ENCODE measurements around the gene MND1. TPM values are rescaled to one million over a fixed set of nuclear protein-coding genes. Genes with fewer than 3 reads are reported as not detected.

The MND1 gene
- total RNA-seq, 2 donors from 2014 or later, result 15.4 to 30.3 TPM

DNA sequence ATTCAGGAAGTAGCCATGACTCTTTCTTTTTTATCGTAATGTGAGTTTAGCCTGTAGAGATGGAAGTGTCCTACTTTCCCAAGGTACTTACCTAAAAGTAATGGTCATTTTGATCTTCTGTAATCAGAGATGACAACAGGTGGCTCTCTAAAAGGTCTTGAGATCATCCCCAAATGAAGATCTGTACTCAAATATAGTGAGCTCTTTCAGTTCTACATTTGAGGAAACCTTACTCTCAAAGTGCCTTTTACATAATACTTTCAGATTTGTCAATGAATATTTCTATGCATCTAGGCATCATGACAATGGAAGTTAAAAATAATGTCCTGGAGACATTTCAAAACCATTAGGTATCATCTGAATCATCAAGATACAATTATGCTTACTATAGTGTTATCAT lies 17.2 kb upstream of the MND1 start:
- no peak for DNase-seq
- Histone ChIP-seq H3K27ac (ENCODE audit: low read depth, low read length) (no peak overlapping the region), H3K9ac (ENCODE audit: extremely low read depth, low read length, poor library complexity, severe bottlenecking) (no peak overlapping the region), H3K27me3 (ENCODE audit: control insufficient read depth, insufficient read depth, low read length, poor library complexity, severe bottlenecking) (no peaks in the 10 kb centered on the region), H3K36me3 (ENCODE audit: control insufficient read depth, insufficient read depth, low read length) (peaks cover 91% of the 10 kb centered on the region), H3K9me3 (ENCODE audit: control insufficient read depth, low read length) (no peaks in the 10 kb centered on the region), H3K4me3 (ENCODE audit: low read length) (no peak overlapping the region), H3K4me1 (ENCODE audit: control insufficient read depth, insufficient read depth, low read length) (no peaks in the 10 kb centered on the region)
- TF ChIP-seq, protein P1, sequence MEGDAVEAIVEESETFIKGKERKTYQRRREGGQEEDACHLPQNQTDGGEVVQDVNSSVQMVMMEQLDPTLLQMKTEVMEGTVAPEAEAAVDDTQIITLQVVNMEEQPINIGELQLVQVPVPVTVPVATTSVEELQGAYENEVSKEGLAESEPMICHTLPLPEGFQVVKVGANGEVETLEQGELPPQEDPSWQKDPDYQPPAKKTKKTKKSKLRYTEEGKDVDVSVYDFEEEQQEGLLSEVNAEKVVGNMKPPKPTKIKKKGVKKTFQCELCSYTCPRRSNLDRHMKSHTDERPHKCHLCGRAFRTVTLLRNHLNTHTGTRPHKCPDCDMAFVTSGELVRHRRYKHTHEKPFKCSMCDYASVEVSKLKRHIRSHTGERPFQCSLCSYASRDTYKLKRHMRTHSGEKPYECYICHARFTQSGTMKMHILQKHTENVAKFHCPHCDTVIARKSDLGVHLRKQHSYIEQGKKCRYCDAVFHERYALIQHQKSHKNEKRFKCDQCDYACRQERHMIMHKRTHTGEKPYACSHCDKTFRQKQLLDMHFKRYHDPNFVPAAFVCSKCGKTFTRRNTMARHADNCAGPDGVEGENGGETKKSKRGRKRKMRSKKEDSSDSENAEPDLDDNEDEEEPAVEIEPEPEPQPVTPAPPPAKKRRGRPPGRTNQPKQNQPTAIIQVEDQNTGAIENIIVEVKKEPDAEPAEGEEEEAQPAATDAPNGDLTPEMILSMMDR (conservative IDR thresholded peaks at IDR 0.05), result no peak
- Mint-ChIP-seq H3K4me1 (no peaks in the 10 kb centered on the region), H3K36me3 (ENCODE audit: low read depth) (peaks cover 25% of the 10 kb centered on the region), H3K9me3 (no peaks in the 10 kb centered on the region), H3K27ac (no peak overlapping the region), H3K27me3 (ENCODE audit: insufficient read depth) (no peaks in the 10 kb centered on the region), H3K4me3 (no peak overlapping the region)
- 80 to 93% methylated on average over 1 of the region's 1 CpG for WGBS, 2 experiments (ENCODE audit: insufficient coverage in 1 of 2, insufficient read length in 1 of 2)

DNA sequence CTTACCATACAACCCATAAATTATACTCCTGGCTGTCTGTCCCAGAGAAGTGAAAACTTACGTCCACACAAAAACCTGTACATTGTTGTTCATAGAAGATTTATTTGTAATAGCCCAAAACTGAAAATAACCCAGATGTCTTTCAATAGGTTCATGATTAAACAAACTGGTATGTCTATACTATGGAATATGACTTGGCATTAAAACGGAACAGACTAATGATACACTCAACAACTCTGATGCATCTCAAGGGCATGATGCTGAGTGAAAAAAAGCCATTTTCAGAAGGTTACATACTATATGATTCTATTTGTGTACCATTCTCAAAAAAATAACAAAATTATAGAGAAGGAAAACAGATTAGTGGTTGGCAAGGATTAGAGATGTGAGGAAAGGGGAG lies 11.6 kb upstream of the MND1 start:
- Histone ChIP-seq H3K9me3 (ENCODE audit: control insufficient read depth, low read length) (no peaks in the 10 kb centered on the region), H3K4me3 (ENCODE audit: low read length) (no peak overlapping the region), H3K27me3 (ENCODE audit: control insufficient read depth, insufficient read depth, low read length, poor library complexity, severe bottlenecking) (no peaks in the 10 kb centered on the region), H3K4me1 (ENCODE audit: control insufficient read depth, insufficient read depth, low read length) (no peaks in the 10 kb centered on the region), H3K9ac (ENCODE audit: extremely low read depth, low read length, poor library complexity, severe bottlenecking) (no peak overlapping the region), H3K27ac (ENCODE audit: low read depth, low read length) (no peak overlapping the region), H3K36me3 (ENCODE audit: control insufficient read depth, insufficient read depth, low read length) (peaks cover 77% of the 10 kb centered on the region)
- H3K36me3 Mint-ChIP-seq (ENCODE audit: low read depth), result peaks cover 32% of the 10 kb centered on the region
- H3K9me3 Mint-ChIP-seq, result no peaks in the 10 kb centered on the region
- peaks cover 5% of the 10 kb centered on the region for H3K4me1 Mint-ChIP-seq
- no peak overlapping the region for H3K27ac Mint-ChIP-seq
- DNase-seq, result no peak
- WGBS, 2 experiments (ENCODE audit: insufficient coverage in 1 of 2, insufficient read length in 1 of 2), result 100% methylated on average over 1 of the region's 2 CpGs
- TF ChIP-seq, protein P1 (conservative IDR thresholded peaks at IDR 0.05), result no peak
- H3K27me3 Mint-ChIP-seq (ENCODE audit: insufficient read depth), result no peaks in the 10 kb centered on the region
- H3K4me3 Mint-ChIP-seq, result no peak overlapping the region

DNA sequence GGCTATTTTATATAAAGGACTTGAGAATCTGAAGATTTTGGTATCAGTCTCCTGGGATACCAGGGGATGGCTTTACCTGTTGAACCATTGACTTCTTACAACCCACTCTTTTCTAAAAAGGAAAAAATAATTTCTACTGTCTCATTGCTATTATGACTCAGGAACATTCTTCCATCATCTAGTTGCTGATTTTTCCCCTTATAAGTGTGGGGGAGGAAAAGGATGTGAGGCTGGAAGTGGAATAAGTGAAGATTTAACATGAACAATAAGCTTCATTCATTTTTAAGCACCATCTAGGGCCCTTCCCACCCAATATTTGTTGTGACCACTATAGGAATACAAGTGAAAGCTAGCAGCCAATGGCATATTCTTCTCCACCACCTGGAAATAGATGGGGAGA lies 10.6 kb upstream of the MND1 start:
- H3K27ac Mint-ChIP-seq, result no peak overlapping the region
- TF ChIP-seq, protein P1 (conservative IDR thresholded peaks at IDR 0.05), result no peak
- H3K9me3 Mint-ChIP-seq, result no peaks in the 10 kb centered on the region

More for the DNA sequence above, 10.6 kb upstream of the MND1 start:
- Histone ChIP-seq H3K9ac (ENCODE audit: extremely low read depth, low read length, poor library complexity, severe bottlenecking) (no peak overlapping the region), H3K9me3 (ENCODE audit: control insufficient read depth, low read length) (no peaks in the 10 kb centered on the region), H3K27ac (ENCODE audit: low read depth, low read length) (no peak overlapping the region), H3K4me1 (ENCODE audit: control insufficient read depth, insufficient read depth, low read length) (no peaks in the 10 kb centered on the region), H3K27me3 (ENCODE audit: control insufficient read depth, insufficient read depth, low read length, poor library complexity, severe bottlenecking) (no peaks in the 10 kb centered on the region), H3K4me3 (ENCODE audit: low read length) (no peak overlapping the region), H3K36me3 (ENCODE audit: control insufficient read depth, insufficient read depth, low read length) (peaks cover 74% of the 10 kb centered on the region)
- no peak overlapping the region for H3K4me3 Mint-ChIP-seq
- H3K36me3 Mint-ChIP-seq (ENCODE audit: low read depth), result peaks cover 29% of the 10 kb centered on the region
- no peaks in the 10 kb centered on the region for H3K27me3 Mint-ChIP-seq (ENCODE audit: insufficient read depth)
- DNase-seq, result no peak
- H3K4me1 Mint-ChIP-seq, result peaks cover 5% of the 10 kb centered on the region
